ENCODE measurements around the gene DNAJB5. TPM values are rescaled to one million over a fixed set of nuclear protein-coding genes. Genes with fewer than 3 reads are reported as not detected.
"Not testable (repeated sequence)": the region's sequence is repeated elsewhere in the genome, so short reads cannot be mapped to it uniquely, and the experiment has no call there.

Gene DNAJB5
- 1 to 10 TPM; 1.1 to 3.7 (median 1.9) TPM for total RNA-seq

GRCh38 chr9:34989003-34989945 is at the start of gene DNAJB5:
TSS of gene DNAJB5 (plus strand) at chr9:34989745. CDS start at chr9:34990631, 886 bp downstream.
- H3K4me3 ChIP-seq (ENCODE audit: low read depth, poor library complexity, severe bottlenecking): peak within 1 kb of the TSS; percentile 79
- DNase-seq (ENCODE audit: low spot score in 2 of 2): peak; percentile 100
- WGBS, 2 donors: 0 to 1% methylated on average over 43 to 59 of the region's 65 CpGs
- TF ChIP-seq, protein P1, sequence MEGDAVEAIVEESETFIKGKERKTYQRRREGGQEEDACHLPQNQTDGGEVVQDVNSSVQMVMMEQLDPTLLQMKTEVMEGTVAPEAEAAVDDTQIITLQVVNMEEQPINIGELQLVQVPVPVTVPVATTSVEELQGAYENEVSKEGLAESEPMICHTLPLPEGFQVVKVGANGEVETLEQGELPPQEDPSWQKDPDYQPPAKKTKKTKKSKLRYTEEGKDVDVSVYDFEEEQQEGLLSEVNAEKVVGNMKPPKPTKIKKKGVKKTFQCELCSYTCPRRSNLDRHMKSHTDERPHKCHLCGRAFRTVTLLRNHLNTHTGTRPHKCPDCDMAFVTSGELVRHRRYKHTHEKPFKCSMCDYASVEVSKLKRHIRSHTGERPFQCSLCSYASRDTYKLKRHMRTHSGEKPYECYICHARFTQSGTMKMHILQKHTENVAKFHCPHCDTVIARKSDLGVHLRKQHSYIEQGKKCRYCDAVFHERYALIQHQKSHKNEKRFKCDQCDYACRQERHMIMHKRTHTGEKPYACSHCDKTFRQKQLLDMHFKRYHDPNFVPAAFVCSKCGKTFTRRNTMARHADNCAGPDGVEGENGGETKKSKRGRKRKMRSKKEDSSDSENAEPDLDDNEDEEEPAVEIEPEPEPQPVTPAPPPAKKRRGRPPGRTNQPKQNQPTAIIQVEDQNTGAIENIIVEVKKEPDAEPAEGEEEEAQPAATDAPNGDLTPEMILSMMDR (IDR thresholded peaks at IDR 0.05): no peak
- peak in 1 of 2 donors; percentile 26 for TF ChIP-seq POLR2A (IDR thresholded peaks at IDR 0.05)
- intact Hi-C loops (cut with DNase I; ENCODE audit: low total_unique reads): loop anchor here (10.0 kb wide), 1 partner anchor 84 kb away; no protein-coding TSS in a partner anchor

DNA sequence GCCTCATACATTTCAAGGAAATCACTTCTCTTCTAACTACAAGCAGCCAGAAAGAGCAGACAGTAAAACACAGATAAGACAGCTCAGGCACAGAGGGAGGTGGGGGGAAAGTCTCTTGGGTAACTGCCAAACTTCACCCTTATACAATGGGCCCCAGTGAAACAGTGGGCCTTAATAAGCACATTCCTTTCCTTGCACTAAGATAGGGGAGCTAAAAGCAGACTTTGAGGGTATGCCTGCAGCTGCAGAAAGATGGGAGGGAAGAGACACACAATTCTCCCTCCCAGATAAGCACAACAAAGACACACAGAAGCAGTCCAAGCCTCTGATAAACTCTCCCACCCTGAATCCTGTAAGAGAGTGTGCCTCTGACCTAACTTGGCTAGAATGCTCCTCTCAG is 49.6 kb upstream of the DNAJB5 start:
- H3K4me3 ChIP-seq (ENCODE audit: low read depth, poor library complexity, severe bottlenecking); intact Hi-C loops (cut with DNase I; ENCODE audit: low total_unique reads); DNase-seq (ENCODE audit: low spot score in 2 of 2): not testable (repeated sequence)

DNA sequence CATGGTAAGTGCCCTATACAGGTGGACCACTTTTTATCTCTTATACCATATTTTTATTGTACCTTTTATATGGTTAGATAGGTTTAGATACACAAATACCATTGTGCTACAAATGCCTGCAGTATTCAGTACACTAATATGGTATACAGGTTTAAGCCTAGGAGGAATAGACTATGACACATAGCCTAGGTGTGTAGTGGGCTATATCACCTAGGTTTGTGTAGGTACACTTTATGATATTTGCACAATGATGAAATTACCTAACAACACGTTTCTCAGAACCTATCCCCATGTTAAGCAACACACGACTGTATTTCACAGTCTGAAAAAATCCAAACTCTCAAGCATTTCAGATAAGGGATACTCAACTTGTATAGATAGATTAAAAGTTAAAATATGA is 41.1 kb upstream of the DNAJB5 start:
- intact Hi-C loops (cut with DNase I; ENCODE audit: low total_unique reads): no loop called here
- no peak overlapping the region for H3K4me3 ChIP-seq (ENCODE audit: low read depth, poor library complexity, severe bottlenecking)
- 82 to 89% methylated on average over 2 of the region's 2 CpGs for WGBS, 2 donors

GRCh38 chr9:34954225-34954624 is 35.3 kb upstream of the DNAJB5 start:
- no peak overlapping the region for H3K4me3 ChIP-seq (ENCODE audit: low read depth, poor library complexity, severe bottlenecking)
- no peak for DNase-seq (ENCODE audit: low spot score in 2 of 2)
- TF ChIP-seq, protein P1 (IDR thresholded peaks at IDR 0.05): no peak
- no peak for TF ChIP-seq POLR2A (IDR thresholded peaks at IDR 0.05)
- intact Hi-C loops (cut with DNase I; ENCODE audit: low total_unique reads): no loop called here
- 88 to 90% methylated on average over 2 of the region's 2 CpGs for WGBS, 2 donors

More for the DNA sequence above, 41.1 kb upstream of the DNAJB5 start:
- no peak for DNase-seq (ENCODE audit: low spot score in 2 of 2)
- TF ChIP-seq POLR2A (IDR thresholded peaks at IDR 0.05): no peak
- TF ChIP-seq, protein P1 (IDR thresholded peaks at IDR 0.05): no peak

DNA sequence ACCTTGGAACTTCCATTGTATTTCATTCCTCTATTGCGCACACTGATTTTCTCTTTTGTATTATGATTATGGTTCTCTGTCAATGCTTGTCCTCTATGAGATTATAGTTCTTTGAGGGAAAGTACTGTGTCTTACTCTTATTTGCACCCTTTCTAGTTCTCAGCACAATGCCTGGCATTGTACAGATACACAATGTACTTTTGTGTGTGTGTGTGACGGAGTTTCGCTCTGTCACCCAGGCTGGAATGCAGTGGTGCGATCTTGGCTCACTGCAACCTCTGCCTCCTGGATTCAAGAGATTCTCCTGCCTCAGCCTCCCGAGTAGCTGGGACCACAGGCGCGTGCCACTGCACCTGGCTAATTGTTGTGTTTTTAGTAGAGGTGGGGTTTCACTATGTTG is 33.5 kb upstream of the DNAJB5 start:
- H3K4me3 ChIP-seq (ENCODE audit: low read depth, poor library complexity, severe bottlenecking); intact Hi-C loops (cut with DNase I; ENCODE audit: low total_unique reads); DNase-seq (ENCODE audit: low spot score in 2 of 2): not testable (repeated sequence)
- 84 to 88% methylated on average over 7 of the region's 7 CpGs for WGBS, 2 donors

- DNase-seq (ENCODE audit: low spot score in 2 of 2): no peak
- H3K4me3 ChIP-seq (ENCODE audit: low read depth, poor library complexity, severe bottlenecking): no peak overlapping the region
- TF ChIP-seq POLR2A (IDR thresholded peaks at IDR 0.05): no peak
- WGBS, 2 donors: 81% methylated on average over 4 of the region's 4 CpGs
- intact Hi-C loops (cut with DNase I; ENCODE audit: low total_unique reads): no loop called here
These were observed 32.9 kb upstream of the DNAJB5 start for GRCh38 chr9:34956648-34957047.

DNA sequence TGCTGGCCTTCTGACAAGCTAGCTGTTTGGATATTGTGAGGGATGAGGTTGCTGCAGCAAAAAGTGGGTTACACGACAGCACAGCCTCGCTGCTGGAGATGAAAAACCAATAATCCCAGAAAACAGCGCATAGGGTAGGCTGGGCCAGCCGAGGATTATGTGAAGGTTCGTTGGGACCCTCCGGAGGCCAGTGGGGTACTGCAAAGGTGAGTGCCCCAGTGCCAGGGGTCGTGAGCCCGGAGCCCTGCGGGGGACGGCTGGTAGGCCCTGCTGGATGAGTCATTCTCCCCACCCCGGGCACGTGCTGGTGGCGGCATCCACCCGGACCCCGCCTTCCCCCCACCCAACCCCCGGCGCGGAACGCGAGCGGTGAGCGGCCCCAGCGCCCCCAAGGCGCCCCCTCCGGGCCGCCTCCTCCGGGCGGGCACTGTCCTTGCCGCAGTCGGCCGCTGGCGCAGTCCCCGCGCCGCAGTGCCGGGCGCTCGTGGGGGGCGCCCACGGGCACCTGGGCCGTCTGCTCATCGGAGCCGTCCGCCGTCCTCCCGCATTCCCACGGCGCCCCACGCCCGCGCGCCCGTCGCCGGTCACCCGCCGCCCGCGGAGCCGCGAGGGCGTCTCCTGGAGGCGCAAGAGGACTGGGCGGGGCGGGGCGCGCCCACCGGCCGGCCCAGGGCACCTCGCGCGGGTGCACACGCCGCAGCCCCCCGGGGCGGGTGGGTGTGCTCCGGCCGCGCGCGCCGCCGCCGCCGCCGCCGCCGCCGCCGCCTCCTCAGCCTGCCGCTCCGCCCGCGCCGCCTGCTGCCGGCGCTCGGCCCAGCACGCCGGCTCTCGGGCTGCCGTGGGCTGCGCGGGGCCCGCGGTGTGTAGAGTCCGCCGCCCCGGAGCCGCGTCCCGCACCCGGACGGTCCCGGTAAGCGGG is 31.8 kb upstream of the DNAJB5 start, which contains the start of gene PHF24:
Gene PHF24, plus strand, starts transcription at position 794 of the 919 bp plus-strand sequence. CDS start 13,014 bp downstream, outside the sequence.
- no peak for TF ChIP-seq POLR2A (IDR thresholded peaks at IDR 0.05)
- TF ChIP-seq, protein P1 (IDR thresholded peaks at IDR 0.05): no peak
- intact Hi-C loops (cut with DNase I; ENCODE audit: low total_unique reads): no loop called here
- H3K4me3 ChIP-seq (ENCODE audit: low read depth, poor library complexity, severe bottlenecking): peak within 1 kb of the TSS; percentile 19
- DNase-seq (ENCODE audit: low spot score in 2 of 2): peak in 1 of 2 donors; percentile 82
- 1 to 9% methylated on average over 6 to 34 of the region's 116 CpGs for WGBS, 2 donors

All from lower leg skin (tissue), 4 donors.